Keratinocyte (primary cell): ENCODE results near the gene FOXP2. TPM values are rescaled to one million over a fixed set of nuclear protein-coding genes. Genes with fewer than 3 reads are reported as not detected.
"Not testable (repeated sequence)": the region's sequence is repeated elsewhere in the genome, so short reads cannot be mapped to it uniquely, and the experiment has no call there.

ENCODE experiments used
- DNase-seq: peaks from one replicate; pipeline ENCODE4 v3.0.0-alpha.2; 2011; ENCODE audit warnings: low read depth, missing footprints, low spot score
- FAIRE-seq: peaks from 2 replicates; lab custom pipeline; 2011; peaks lifted over from hg19 to GRCh38; lab: Jason Lieb, UNC
- H2AFZ ChIP-seq: 2 replicates; pipeline ENCODE4 v1.6.0; 2012; ENCODE audit warnings: low read length, control low read depth, inconsistent platforms; ENCODE audit not compliant: control insufficient read depth
- H3K27ac ChIP-seq: 2 replicates; pipeline ENCODE4 v1.5.1; 2011; ENCODE audit warnings: low read length; ENCODE audit not compliant: control insufficient read depth, insufficient read depth
- H3K27me3 ChIP-seq: 3 replicates; pipeline ENCODE4 v1.6.0; 2011; ENCODE audit warnings: low read length; ENCODE audit not compliant: control insufficient read depth, insufficient read depth; ENCODE audit errors: extremely low read depth
- H3K36me3 ChIP-seq, 2 experiments: 2 replicates in 1 of 2; 3 replicates in 1 of 2; pipeline ENCODE4 v1.5.1; 2011; ENCODE audit warnings: low read length in 2 of 2, mild to moderate bottlenecking in 1 of 2; ENCODE audit not compliant: control insufficient read depth in 2 of 2, insufficient read depth in 2 of 2; ENCODE audit errors: extremely low read depth in 1 of 2
- H3K4me1 ChIP-seq: 3 replicates; pipeline ENCODE4 v1.5.1; 2011; ENCODE audit warnings: low read length; ENCODE audit not compliant: control insufficient read depth, insufficient read depth; ENCODE audit errors: extremely low read depth
- H3K4me2 ChIP-seq: 3 replicates; pipeline ENCODE4 v1.6.0; 2011; ENCODE audit warnings: low read depth, low read length; ENCODE audit not compliant: control insufficient read depth, insufficient read depth; ENCODE audit errors: extremely low read depth
- H3K4me3 ChIP-seq, 3 experiments: fragments of 200-600 bp in 1 of 3; sonication (generic) in 1 of 3; 2 replicates in 2 of 3; 3 replicates in 1 of 3; pipeline ENCODE4 v1.5.1; 2011 to 2016; ENCODE audit warnings: low read length in 3 of 3, mild to moderate bottlenecking in 3 of 3, control low read depth in 2 of 3, inconsistent platforms in 1 of 3, low read depth in 1 of 3, mixed read lengths in 1 of 3, mixed run types in 1 of 3, moderate library complexity in 1 of 3; ENCODE audit not compliant: control insufficient read depth in 2 of 3, insufficient read depth in 2 of 3; ENCODE audit errors: extremely low read depth in 1 of 3
- H3K79me2 ChIP-seq: 2 replicates; pipeline ENCODE4 v1.6.0; 2012; ENCODE audit warnings: low read length; ENCODE audit not compliant: control insufficient read depth, insufficient read depth
- H3K9ac ChIP-seq: 3 replicates; pipeline ENCODE4 v1.6.0; 2011; ENCODE audit warnings: low read length; ENCODE audit not compliant: control insufficient read depth, insufficient read depth; ENCODE audit errors: extremely low read depth
- H3K9me1 ChIP-seq: 3 replicates; pipeline ENCODE4 v1.6.0; 2011; ENCODE audit warnings: low read length; ENCODE audit not compliant: control insufficient read depth, insufficient read depth; ENCODE audit errors: extremely low read depth
- H3K9me3 ChIP-seq: 2 replicates; pipeline ENCODE4 v1.5.1; 2012; ENCODE audit warnings: low read depth, low read length; ENCODE audit not compliant: control insufficient read depth
- H4K20me1 ChIP-seq: 3 replicates; pipeline ENCODE4 v1.6.0; 2011; ENCODE audit warnings: low read length; ENCODE audit not compliant: control insufficient read depth, insufficient read depth; ENCODE audit errors: extremely low read depth
- EZH2 ChIP-seq: IDR thresholded peaks from one replicate; pipeline ENCODE4 v1.6.1; 2012; ENCODE audit warnings: inconsistent platforms, mild to moderate bottlenecking, low read length, moderate library complexity
- dilution Hi-C: fragments of 300-500 bp; cut with MboI; formaldehyde crosslinking; loops from one replicate; pipeline ENCODE4 v1.7.0; 2020; ENCODE audit warnings: low sequenced_read_pairs; ENCODE audit not compliant: extremely low pct_ligation_motif_present
- polyA plus RNA-seq, 5 experiments: library from polyadenylated mRNA; depleted of rRNA in 3 of 5; stranded (reverse) in 3 of 5; stranded (forward) in 1 of 5; unstranded in 1 of 5; fragments of >200 nt; gene quantifications; 1 replicate in 1 of 5; 2 replicates in 3 of 5; 3 replicates in 1 of 5; pipeline versions ENCODE4 v1.2.1 to v1.2.3, GENCODE V29; 2011 to 2012; ENCODE audit warnings: missing spikeins in 2 of 5, low read depth in 1 of 5, low replicate concordance in 1 of 5
- TF ChIP-seq, protein P1 (sequence below), 3 experiments: IDR thresholded peaks in 1 of 3; conservative IDR thresholded peaks in 1 of 3; optimal IDR thresholded peaks in 1 of 3; 2 replicates in 2 of 3; 3 replicates in 1 of 3; pipeline versions ENCODE3 to v1.5.1; 2011; ENCODE audit warnings: low read length in 3 of 3, mild to moderate bottlenecking in 3 of 3, moderate library complexity in 2 of 3, control low read depth in 1 of 3, inconsistent platforms in 1 of 3; ENCODE audit not compliant: insufficient read depth in 2 of 3; ENCODE audit errors: extremely low read depth in 1 of 3

The FOXP2 gene
- polyA plus RNA-seq, 1 donor (not counting 4 experiments of a cell fraction or from before 2014, with no cell fraction given), result 0.98 TPM

DNA sequence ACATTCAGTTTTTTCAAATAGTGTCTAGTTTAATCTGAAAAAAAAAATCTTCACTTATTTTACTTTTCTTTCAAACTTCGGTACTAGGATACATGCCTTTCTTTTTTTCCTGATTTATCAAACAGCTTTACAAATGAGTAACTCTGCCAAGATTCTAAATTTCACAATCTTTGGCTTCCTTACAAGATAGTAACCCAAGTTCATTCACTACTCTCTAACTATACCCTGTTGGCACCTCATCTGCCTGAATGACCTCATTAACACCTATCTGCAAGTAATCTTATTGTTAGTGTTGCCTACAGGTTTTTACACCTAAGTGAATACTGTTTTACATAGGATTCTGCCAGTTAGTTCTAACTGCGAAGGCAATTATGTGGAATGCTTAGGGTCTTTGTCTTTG lies 159.8 kb downstream of the FOXP2 start:
- no peak for TF ChIP-seq EZH2
- TF ChIP-seq, protein P1, sequence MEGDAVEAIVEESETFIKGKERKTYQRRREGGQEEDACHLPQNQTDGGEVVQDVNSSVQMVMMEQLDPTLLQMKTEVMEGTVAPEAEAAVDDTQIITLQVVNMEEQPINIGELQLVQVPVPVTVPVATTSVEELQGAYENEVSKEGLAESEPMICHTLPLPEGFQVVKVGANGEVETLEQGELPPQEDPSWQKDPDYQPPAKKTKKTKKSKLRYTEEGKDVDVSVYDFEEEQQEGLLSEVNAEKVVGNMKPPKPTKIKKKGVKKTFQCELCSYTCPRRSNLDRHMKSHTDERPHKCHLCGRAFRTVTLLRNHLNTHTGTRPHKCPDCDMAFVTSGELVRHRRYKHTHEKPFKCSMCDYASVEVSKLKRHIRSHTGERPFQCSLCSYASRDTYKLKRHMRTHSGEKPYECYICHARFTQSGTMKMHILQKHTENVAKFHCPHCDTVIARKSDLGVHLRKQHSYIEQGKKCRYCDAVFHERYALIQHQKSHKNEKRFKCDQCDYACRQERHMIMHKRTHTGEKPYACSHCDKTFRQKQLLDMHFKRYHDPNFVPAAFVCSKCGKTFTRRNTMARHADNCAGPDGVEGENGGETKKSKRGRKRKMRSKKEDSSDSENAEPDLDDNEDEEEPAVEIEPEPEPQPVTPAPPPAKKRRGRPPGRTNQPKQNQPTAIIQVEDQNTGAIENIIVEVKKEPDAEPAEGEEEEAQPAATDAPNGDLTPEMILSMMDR (optimal IDR thresholded peaks at IDR 0.05 in 1 of 3, IDR thresholded peaks at IDR 0.05 in 1 of 3, conservative IDR thresholded peaks at IDR 0.05 in 1 of 3; ENCODE audit: extremely low read depth in 1 of 3, insufficient read depth in 2 of 3, low read length in 3 of 3), result no peak
- DNase-seq (no peak), FAIRE-seq (no peak)
- no peak overlapping the region for H3K9ac ChIP-seq
- dilution Hi-C loops, result no loop called here
- H3K9me1 ChIP-seq, result no peaks in the 10 kb centered on the region
- no peaks in the 10 kb centered on the region for H4K20me1 ChIP-seq
- H3K27ac ChIP-seq, result no peak overlapping the region
- no peaks in the 10 kb centered on the region for H3K9me3 ChIP-seq
- H3K4me1 ChIP-seq, result no peaks in the 10 kb centered on the region
- no peak overlapping the region for H3K4me3 ChIP-seq
- H3K79me2 ChIP-seq, result no peaks in the 10 kb centered on the region
- H2AFZ ChIP-seq, result no peak overlapping the region
- H3K27me3 ChIP-seq, result no peaks in the 10 kb centered on the region
- no peaks in the 10 kb centered on the region for H3K36me3 ChIP-seq
- H3K4me2 ChIP-seq, result no peak overlapping the region

DNA sequence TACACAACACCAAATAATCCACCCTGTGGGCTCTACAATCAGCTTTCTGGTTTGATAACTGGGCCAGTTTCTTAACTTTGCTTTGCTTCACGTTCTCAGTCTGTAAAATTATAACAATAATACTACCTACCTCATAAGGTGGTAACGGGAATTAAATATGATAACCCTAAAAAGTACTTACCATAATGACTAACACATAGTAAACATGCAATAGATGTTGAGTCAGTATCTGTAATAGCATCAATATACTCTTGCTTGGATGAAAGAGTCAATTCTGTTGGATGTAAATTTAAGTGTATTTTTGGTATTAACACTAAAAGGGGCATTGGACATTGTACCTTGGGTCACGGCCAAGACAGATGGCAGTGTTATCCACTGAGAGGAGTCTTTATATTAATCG lies 160.5 kb downstream of the FOXP2 start:
- no peaks in the 10 kb centered on the region for H3K4me1 ChIP-seq
- no peak overlapping the region for H2AFZ ChIP-seq
- H3K4me3 ChIP-seq, result no peak overlapping the region
- H3K36me3 ChIP-seq, result no peaks in the 10 kb centered on the region
- no peak for FAIRE-seq
- no peaks in the 10 kb centered on the region for H3K79me2 ChIP-seq
- no peak overlapping the region for H3K27ac ChIP-seq
- no peaks in the 10 kb centered on the region for H3K27me3 ChIP-seq
- DNase-seq, result no peak
- H4K20me1 ChIP-seq, result no peaks in the 10 kb centered on the region
- H3K9me1 ChIP-seq, result no peaks in the 10 kb centered on the region
- TF ChIP-seq, protein P1 (optimal IDR thresholded peaks at IDR 0.05 in 1 of 3, IDR thresholded peaks at IDR 0.05 in 1 of 3, conservative IDR thresholded peaks at IDR 0.05 in 1 of 3; ENCODE audit: extremely low read depth in 1 of 3, insufficient read depth in 2 of 3, low read length in 3 of 3), result no peak
- no peak for TF ChIP-seq EZH2
- no peak overlapping the region for H3K9ac ChIP-seq
- dilution Hi-C loops, result no loop called here
- no peaks in the 10 kb centered on the region for H3K9me3 ChIP-seq
- no peak overlapping the region for H3K4me2 ChIP-seq

DNA sequence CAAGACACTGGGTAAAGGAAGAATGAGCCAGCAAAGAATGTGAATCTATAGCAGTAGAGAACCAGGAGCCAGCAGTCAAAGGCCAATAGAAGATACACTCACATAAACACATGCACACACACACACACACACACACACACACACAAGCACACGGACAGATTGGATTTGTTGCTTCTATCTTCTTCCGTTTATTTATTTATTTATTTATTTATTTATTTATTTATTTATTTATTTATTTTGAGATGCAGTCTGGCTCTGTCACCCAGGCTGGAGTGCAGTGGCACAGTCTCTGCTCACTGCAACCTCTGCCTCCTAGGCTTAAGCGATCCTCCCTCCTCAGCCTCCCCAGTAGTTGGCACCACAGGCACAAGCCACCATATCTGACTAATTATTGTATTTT lies 166.3 kb downstream of the FOXP2 start:
- H3K79me2 ChIP-seq, DNase-seq, H3K27ac ChIP-seq, FAIRE-seq, H3K9me1 ChIP-seq, H3K4me1 ChIP-seq, H4K20me1 ChIP-seq, H3K9me3 ChIP-seq, H3K36me3 ChIP-seq, H3K4me3 ChIP-seq, H3K4me2 ChIP-seq, H3K27me3 ChIP-seq, H2AFZ ChIP-seq, dilution Hi-C loops, H3K9ac ChIP-seq: not testable (repeated sequence)
